HEK293 (cell line): ENCODE results near the gene FTSJ1.
A peak's percentile ranks its signal among the peaks of the same experiment; 100 is the strongest.

Experiments
- CTCF ChIA-PET: fragments of 350-600 bp; formaldehyde crosslinking; extraction: SDS; loops from one replicate; lab custom pipeline; 2021; ENCODE audit warnings: antibody characterized with exemption; lab: Yijun Ruan, JAX
- POLR2A ChIA-PET: fragments of 300-600 bp; formaldehyde crosslinking; extraction: SDS; loops from one replicate; lab custom pipeline; 2020; ENCODE audit warnings: antibody characterized with exemption, inconsistent platforms; lab: Yijun Ruan, JAX
- H3K27ac ChIP-seq: fragments of 200-500 bp; sonication (Bioruptor generic); 2 replicates; pipeline ENCODE4 v1.5.1; 2014; ENCODE audit warnings: low read depth, low read length, control low read depth, inconsistent platforms; ENCODE audit errors: extremely low read depth
- H3K36me3 ChIP-seq, 2 experiments: fragments of 200-500 bp in 1 of 2; sonication (Bioruptor generic) in 1 of 2; 1 replicate in 1 of 2; 2 replicates in 1 of 2; pipeline ENCODE4 v1.5.1; 2014 to 2017; ENCODE audit warnings: inconsistent platforms in 2 of 2, low read length in 2 of 2; ENCODE audit not compliant: control insufficient read depth in 2 of 2, insufficient read depth in 1 of 2
- H3K4me1 ChIP-seq: fragments of 200-500 bp; sonication (Bioruptor generic); 2 replicates; pipeline ENCODE4 v1.5.1; 2014; ENCODE audit warnings: mild to moderate bottlenecking, low read length, inconsistent platforms; ENCODE audit not compliant: control insufficient read depth, insufficient read depth
- H3K4me3 ChIP-seq: 2 replicates; pipeline ENCODE4 v1.5.1; 2011; ENCODE audit warnings: low read depth, mild to moderate bottlenecking, control low read depth, low read length, moderate library complexity
- H3K9me3 ChIP-seq: fragments of 200-500 bp; sonication (Bioruptor generic); 2 replicates; pipeline ENCODE4 v1.5.1; 2014; ENCODE audit warnings: low read depth, low read length, inconsistent platforms; ENCODE audit not compliant: control insufficient read depth, insufficient read depth
- IKZF3 ChIP-seq: fragments of 450-650 bp; IDR thresholded peaks from 2 replicates; pipeline ENCODE4 v1.5.0; 2018; ENCODE audit warnings: missing biosample characterization, mild to moderate bottlenecking, missing genetic modification characterization, moderate library complexity
- TRIM28 ChIP-seq: IDR thresholded peaks from 2 replicates; pipeline ENCODE4 v1.6.1; 2011; ENCODE audit warnings: low read length, control low read depth, borderline replicate concordance
- ZBTB1 ChIP-seq: fragments of 450-650 bp; formaldehyde crosslinking; IDR thresholded peaks from 2 replicates; pipeline ENCODE4 v1.5.1; 2016; ENCODE audit warnings: missing biosample characterization, missing genetic modification characterization
- ZBTB17 ChIP-seq: fragments of 450-650 bp; formaldehyde crosslinking; IDR thresholded peaks from 2 replicates; pipeline ENCODE4 v1.5.1; 2016; ENCODE audit warnings: missing biosample characterization, missing genetic modification characterization
- ZNF221 ChIP-seq: fragments of 450-650 bp; formaldehyde crosslinking; IDR thresholded peaks from 2 replicates; pipeline ENCODE4 v1.5.1; 2017; ENCODE audit warnings: missing biosample characterization, missing genetic modification characterization, borderline replicate concordance
- ZNF311 ChIP-seq: fragments of 450-650 bp; formaldehyde crosslinking; IDR thresholded peaks from 2 replicates; pipeline ENCODE4 v1.5.1; 2017; ENCODE audit warnings: missing biosample characterization, missing genetic modification characterization, borderline replicate concordance
- ZNF341 ChIP-seq: fragments of 450-650 bp; formaldehyde crosslinking; IDR thresholded peaks from 2 replicates; pipeline ENCODE4; 2016; ENCODE audit warnings: low read depth, missing biosample characterization, missing genetic modification characterization
- ZNF544 ChIP-seq: fragments of 450-650 bp; formaldehyde crosslinking; IDR thresholded peaks from 2 replicates; pipeline ENCODE4 v1.5.0; 2017; ENCODE audit warnings: missing biosample characterization, missing genetic modification characterization
- ZNF654 ChIP-seq: fragments of 450-650 bp; formaldehyde crosslinking; IDR thresholded peaks from 2 replicates; pipeline ENCODE4 v1.5.1; 2016; ENCODE audit warnings: low read depth, missing biosample characterization, missing genetic modification characterization
- ZNF768 ChIP-seq: fragments of 450-650 bp; formaldehyde crosslinking; IDR thresholded peaks from 2 replicates; pipeline ENCODE4 v1.5.1; 2018; ENCODE audit warnings: missing biosample characterization, mild to moderate bottlenecking, missing genetic modification characterization
- ZNF837 ChIP-seq: fragments of 450-650 bp; formaldehyde crosslinking; IDR thresholded peaks from 2 replicates; pipeline ENCODE4 v1.5.1; 2016; ENCODE audit warnings: missing biosample characterization, missing genetic modification characterization
- TF ChIP-seq, protein P1 (sequence below): fragments of 450-650 bp; formaldehyde crosslinking; IDR thresholded peaks from 2 replicates; pipeline ENCODE4 v1.5.1; 2016; ENCODE audit warnings: missing biosample characterization, missing genetic modification characterization
- TF ChIP-seq, protein P2 (sequence below): fragments of 450-650 bp; formaldehyde crosslinking; IDR thresholded peaks from 2 replicates; pipeline ENCODE4 v1.5.1; 2017; ENCODE audit warnings: missing biosample characterization, mild to moderate bottlenecking, missing genetic modification characterization, moderate library complexity
- TF ChIP-seq, protein P3 (sequence below): fragments of 450-650 bp; formaldehyde crosslinking; IDR thresholded peaks from 2 replicates; pipeline ENCODE4 v1.5.1; 2016; ENCODE audit warnings: missing biosample characterization, missing genetic modification characterization
- TF ChIP-seq, protein P4 (sequence below): fragments of 450-650 bp; formaldehyde crosslinking; IDR thresholded peaks from 2 replicates; pipeline ENCODE4 v1.5.1; 2017; ENCODE audit warnings: missing biosample characterization, missing genetic modification characterization
- TF ChIP-seq, protein P5 (sequence below): fragments of 450-650 bp; formaldehyde crosslinking; conservative IDR thresholded peaks from 2 replicates; pipeline ENCODE4 v1.5.1; 2016; ENCODE audit warnings: low read depth, missing biosample characterization, missing genetic modification characterization
- TF ChIP-seq, protein P6 (sequence below): fragments of 450-650 bp; formaldehyde crosslinking; IDR thresholded peaks from 2 replicates; pipeline ENCODE4 v1.5.1; 2017; ENCODE audit warnings: missing biosample characterization, missing genetic modification characterization

Gene FTSJ1

DNA sequence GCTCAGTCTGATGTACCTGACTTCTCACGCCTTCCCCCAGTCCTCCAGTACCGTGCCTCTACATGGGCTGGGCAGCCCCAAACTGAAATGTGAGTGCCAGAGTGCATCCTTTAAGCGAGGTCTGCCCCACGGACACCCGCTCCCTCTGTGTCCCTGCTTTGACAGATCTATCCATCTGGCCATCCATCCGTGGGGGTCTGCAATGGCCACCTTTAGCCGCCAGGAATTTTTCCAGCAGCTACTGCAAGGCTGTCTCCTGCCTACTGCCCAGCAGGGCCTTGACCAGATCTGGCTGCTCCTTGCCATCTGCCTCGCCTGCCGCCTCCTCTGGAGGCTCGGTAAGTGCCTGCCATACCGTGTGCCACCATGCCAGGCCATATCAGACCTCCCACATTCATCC, 33.6 kb downstream of the FTSJ1 start (continued):
- no peak for TF ChIP-seq ZNF311 (tag by site-specific recombination)
- TF ChIP-seq, all 188 proteins: peak for 0

DNA sequence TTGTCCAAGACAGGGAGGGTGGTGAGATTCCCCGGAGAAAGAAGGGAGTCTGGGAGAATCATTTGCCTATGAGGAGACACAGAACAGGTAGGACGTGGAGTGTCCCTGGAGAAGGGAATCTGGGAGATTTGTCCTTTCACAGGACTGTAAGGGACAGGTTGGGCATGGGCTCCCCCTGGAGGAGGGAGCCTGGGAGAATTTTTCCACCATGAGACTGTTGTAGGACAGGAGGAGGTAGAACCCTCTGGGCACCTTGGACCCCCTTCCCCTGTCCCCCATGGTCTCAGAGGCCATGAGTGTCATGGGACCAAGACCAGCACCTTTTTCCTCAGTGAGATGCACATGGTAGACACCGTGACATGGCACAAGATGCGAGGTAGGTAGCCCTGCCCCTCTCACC, 35.6 kb downstream of the FTSJ1 start:
- no peak overlapping the region for H3K27ac ChIP-seq
- POLR2A ChIA-PET = no interaction called here
- peaks cover 0 to 28% of the 10 kb centered on the region in 2 experiments; a peak in 2 of 3 replicates for H3K36me3 ChIP-seq
- H3K4me3 ChIP-seq = no peak overlapping the region
- CTCF ChIA-PET = interaction anchor here (0.6 kb wide), 1 partner anchor 17 kb away, joined by 5 read pairs; no protein-coding TSS in a partner anchor
- H3K4me1 ChIP-seq = no peaks in the 10 kb centered on the region
- TF ChIP-seq, protein P1, sequence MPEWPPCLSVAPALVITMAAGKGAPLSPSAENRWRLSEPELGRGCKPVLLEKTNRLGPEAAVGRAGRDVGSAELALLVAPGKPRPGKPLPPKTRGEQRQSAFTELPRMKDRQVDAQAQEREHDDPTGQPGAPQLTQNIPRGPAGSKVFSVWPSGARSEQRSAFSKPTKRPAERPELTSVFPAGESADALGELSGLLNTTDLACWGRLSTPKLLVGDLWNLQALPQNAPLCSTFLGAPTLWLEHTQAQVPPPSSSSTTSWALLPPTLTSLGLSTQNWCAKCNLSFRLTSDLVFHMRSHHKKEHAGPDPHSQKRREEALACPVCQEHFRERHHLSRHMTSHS (tag by site-specific recombination) = no peak
- TF ChIP-seq ZNF837 = no peak
- TF ChIP-seq, protein P2, sequence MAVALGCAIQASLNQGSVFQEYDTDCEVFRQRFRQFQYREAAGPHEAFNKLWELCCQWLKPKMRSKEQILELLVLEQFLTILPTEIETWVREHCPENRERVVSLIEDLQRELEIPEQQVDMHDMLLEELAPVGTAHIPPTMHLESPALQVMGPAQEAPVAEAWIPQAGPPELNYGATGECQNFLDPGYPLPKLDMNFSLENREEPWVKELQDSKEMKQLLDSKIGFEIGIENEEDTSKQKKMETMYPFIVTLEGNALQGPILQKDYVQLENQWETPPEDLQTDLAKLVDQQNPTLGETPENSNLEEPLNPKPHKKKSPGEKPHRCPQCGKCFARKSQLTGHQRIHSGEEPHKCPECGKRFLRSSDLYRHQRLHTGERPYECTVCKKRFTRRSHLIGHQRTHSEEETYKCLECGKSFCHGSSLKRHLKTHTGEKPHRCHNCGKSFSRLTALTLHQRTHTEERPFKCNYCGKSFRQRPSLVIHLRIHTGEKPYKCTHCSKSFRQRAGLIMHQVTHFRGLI = no peak
- TF ChIP-seq ZNF544 (tag by site-specific recombination) = no peak
- 0 out of 2 replicates have a peak, but pooled peaks have one; percentile 41 for TF ChIP-seq IKZF3 (tag by site-specific recombination)
- TF ChIP-seq, protein P3, sequence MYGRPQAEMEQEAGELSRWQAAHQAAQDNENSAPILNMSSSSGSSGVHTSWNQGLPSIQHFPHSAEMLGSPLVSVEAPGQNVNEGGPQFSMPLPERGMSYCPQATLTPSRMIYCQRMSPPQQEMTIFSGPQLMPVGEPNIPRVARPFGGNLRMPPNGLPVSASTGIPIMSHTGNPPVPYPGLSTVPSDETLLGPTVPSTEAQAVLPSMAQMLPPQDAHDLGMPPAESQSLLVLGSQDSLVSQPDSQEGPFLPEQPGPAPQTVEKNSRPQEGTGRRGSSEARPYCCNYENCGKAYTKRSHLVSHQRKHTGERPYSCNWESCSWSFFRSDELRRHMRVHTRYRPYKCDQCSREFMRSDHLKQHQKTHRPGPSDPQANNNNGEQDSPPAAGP (tag by site-specific recombination) = no peak
- TF ChIP-seq ZNF341 (tag by site-specific recombination) = no peak
- TF ChIP-seq ZNF654 (tag by site-specific recombination) = peak; percentile 13; the same call in 1 of the 2 replicates
- TF ChIP-seq, protein P4, sequence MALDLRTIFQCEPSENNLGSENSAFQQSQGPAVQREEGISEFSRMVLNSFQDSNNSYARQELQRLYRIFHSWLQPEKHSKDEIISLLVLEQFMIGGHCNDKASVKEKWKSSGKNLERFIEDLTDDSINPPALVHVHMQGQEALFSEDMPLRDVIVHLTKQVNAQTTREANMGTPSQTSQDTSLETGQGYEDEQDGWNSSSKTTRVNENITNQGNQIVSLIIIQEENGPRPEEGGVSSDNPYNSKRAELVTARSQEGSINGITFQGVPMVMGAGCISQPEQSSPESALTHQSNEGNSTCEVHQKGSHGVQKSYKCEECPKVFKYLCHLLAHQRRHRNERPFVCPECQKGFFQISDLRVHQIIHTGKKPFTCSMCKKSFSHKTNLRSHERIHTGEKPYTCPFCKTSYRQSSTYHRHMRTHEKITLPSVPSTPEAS (tag by site-specific recombination) = no peak
- H3K9me3 ChIP-seq = no peaks in the 10 kb centered on the region

DNA sequence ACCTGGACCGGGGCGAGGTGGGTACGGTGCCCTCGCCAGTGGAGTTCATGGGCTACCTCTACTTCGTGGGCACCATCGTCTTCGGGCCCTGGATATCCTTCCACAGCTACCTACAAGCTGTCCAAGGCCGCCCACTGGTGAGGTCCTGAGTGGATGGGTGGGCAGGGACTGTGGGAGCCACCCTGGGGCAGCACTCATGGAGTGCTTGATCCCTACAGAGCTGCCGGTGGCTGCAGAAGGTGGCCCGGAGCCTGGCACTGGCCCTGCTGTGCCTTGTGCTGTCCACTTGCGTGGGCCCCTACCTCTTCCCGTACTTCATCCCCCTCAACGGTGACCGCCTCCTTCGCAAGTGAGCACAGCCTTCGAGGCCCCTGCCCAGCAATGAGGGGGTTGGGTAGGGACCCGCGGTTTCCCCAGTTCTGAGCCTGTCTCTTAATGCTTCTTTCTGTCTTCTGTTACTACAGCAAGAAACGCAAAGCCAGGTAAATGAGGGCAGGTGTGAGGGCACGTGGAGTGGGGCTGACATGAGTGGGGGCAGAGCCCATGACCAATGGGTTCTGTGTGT, 36.5 kb downstream of the FTSJ1 start:
- Histone ChIP-seq H3K27ac (no peak overlapping the region), H3K36me3 (peaks cover 0 to 34% of the 10 kb centered on the region in 2 experiments; a peak in 2 of 3 replicates), H3K9me3 (no peaks in the 10 kb centered on the region), H3K4me3 (no peak overlapping the region), H3K4me1 (no peaks in the 10 kb centered on the region)
- ChIA-PET POLR2A (no interaction called here), CTCF (no interaction called here)
- TF ChIP-seq ZBTB1 (no peak), ZNF768 (tag by site-specific recombination) (no peak), ZBTB17 (tag by site-specific recombination) (no peak), ZNF221 (tag by site-specific recombination) (no peak), TRIM28 (no peak)
- TF ChIP-seq, protein P5, sequence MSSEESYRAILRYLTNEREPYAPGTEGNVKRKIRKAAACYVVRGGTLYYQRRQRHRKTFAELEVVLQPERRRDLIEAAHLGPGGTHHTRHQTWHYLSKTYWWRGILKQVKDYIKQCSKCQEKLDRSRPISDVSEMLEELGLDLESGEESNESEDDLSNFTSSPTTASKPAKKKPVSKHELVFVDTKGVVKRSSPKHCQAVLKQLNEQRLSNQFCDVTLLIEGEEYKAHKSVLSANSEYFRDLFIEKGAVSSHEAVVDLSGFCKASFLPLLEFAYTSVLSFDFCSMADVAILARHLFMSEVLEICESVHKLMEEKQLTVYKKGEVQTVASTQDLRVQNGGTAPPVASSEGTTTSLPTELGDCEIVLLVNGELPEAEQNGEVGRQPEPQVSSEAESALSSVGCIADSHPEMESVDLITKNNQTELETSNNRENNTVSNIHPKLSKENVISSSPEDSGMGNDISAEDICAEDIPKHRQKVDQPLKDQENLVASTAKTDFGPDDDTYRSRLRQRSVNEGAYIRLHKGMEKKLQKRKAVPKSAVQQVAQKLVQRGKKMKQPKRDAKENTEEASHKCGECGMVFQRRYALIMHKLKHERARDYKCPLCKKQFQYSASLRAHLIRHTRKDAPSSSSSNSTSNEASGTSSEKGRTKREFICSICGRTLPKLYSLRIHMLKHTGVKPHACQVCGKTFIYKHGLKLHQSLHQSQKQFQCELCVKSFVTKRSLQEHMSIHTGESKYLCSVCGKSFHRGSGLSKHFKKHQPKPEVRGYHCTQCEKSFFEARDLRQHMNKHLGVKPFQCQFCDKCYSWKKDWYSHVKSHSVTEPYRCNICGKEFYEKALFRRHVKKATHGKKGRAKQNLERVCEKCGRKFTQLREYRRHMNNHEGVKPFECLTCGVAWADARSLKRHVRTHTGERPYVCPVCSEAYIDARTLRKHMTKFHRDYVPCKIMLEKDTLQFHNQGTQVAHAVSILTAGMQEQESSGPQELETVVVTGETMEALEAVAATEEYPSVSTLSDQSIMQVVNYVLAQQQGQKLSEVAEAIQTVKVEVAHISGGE (tag by site-specific recombination) = no peak
- TF ChIP-seq, protein P6, sequence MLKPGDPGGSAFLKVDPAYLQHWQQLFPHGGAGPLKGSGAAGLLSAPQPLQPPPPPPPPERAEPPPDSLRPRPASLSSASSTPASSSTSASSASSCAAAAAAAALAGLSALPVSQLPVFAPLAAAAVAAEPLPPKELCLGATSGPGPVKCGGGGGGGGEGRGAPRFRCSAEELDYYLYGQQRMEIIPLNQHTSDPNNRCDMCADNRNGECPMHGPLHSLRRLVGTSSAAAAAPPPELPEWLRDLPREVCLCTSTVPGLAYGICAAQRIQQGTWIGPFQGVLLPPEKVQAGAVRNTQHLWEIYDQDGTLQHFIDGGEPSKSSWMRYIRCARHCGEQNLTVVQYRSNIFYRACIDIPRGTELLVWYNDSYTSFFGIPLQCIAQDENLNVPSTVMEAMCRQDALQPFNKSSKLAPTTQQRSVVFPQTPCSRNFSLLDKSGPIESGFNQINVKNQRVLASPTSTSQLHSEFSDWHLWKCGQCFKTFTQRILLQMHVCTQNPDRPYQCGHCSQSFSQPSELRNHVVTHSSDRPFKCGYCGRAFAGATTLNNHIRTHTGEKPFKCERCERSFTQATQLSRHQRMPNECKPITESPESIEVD = no peak
